ENCODE measurements around the gene CNTNAP2.

Gene CNTNAP2

GRCh38 chr7:148021507-148022045 lies 1905.0 kb downstream of the CNTNAP2 start:
- Histone ChIP-seq H3K4me1 (ENCODE audit: low read depth, poor library complexity, severe bottlenecking) (peaks cover 35% of the 10 kb centered on the region), H3K36me3 (ENCODE audit: insufficient read depth) (no peaks in the 10 kb centered on the region), H3K9ac (no peak overlapping the region), H3K4me2 (no peak overlapping the region), H3K27me3 (ENCODE audit: insufficient read depth, low read depth) (no peaks in the 10 kb centered on the region), H4K20me1 (ENCODE audit: insufficient read depth) (no peaks in the 10 kb centered on the region), H3K27ac (no peak overlapping the region), H3K79me2 (ENCODE audit: insufficient read depth, low read depth) (no peaks in the 10 kb centered on the region), H3K4me3 (IDR thresholded peaks at IDR 0.05; ENCODE audit: insufficient read depth, low read depth, low read length) (no peak overlapping the region), H2AFZ (ENCODE audit: low read depth) (no peak overlapping the region)
- no peak for TF ChIP-seq CTCF (conservative IDR thresholded peaks at IDR 0.05; ENCODE audit: low read depth, low read length)

- no peaks in the 10 kb centered on the region for H4K20me1 ChIP-seq (ENCODE audit: insufficient read depth)
- peaks cover 48% of the 10 kb centered on the region for H3K4me1 ChIP-seq (ENCODE audit: low read depth, poor library complexity, severe bottlenecking)
- TF ChIP-seq CTCF (conservative IDR thresholded peaks at IDR 0.05; ENCODE audit: low read depth, low read length): no peak
Measured at GRCh38 chr7:148022832-148023231, 1906.2 kb downstream of the CNTNAP2 start.

GRCh38 chr7:148026713-148027112 lies 1910.1 kb downstream of the CNTNAP2 start:
- no peaks in the 10 kb centered on the region for H3K36me3 ChIP-seq (ENCODE audit: insufficient read depth)
- no peak for TF ChIP-seq CTCF (conservative IDR thresholded peaks at IDR 0.05; ENCODE audit: low read depth, low read length)
- no peak overlapping the region for H3K9ac ChIP-seq

More at GRCh38 chr7:148022832-148023231, 1906.2 kb downstream of the CNTNAP2 start:
- no peak overlapping the region for H2AFZ ChIP-seq (ENCODE audit: low read depth)
- no peak overlapping the region for H3K4me3 ChIP-seq (IDR thresholded peaks at IDR 0.05; ENCODE audit: insufficient read depth, low read depth, low read length)
- H3K27me3 ChIP-seq (ENCODE audit: insufficient read depth, low read depth): no peaks in the 10 kb centered on the region
- H3K36me3 ChIP-seq (ENCODE audit: insufficient read depth): no peaks in the 10 kb centered on the region
- no peaks in the 10 kb centered on the region for H3K79me2 ChIP-seq (ENCODE audit: insufficient read depth, low read depth)
- no peak overlapping the region for H3K4me2 ChIP-seq
- no peak overlapping the region for H3K27ac ChIP-seq
- no peak overlapping the region for H3K9ac ChIP-seq

GRCh38 chr7:148028165-148028564 lies 1911.6 kb downstream of the CNTNAP2 start:
- Histone ChIP-seq H3K79me2 (ENCODE audit: insufficient read depth, low read depth) (no peaks in the 10 kb centered on the region), H3K27me3 (ENCODE audit: insufficient read depth, low read depth) (no peaks in the 10 kb centered on the region), H3K36me3 (ENCODE audit: insufficient read depth) (no peaks in the 10 kb centered on the region), H3K9ac (no peak overlapping the region), H3K4me3 (IDR thresholded peaks at IDR 0.05; ENCODE audit: insufficient read depth, low read depth, low read length) (no peak overlapping the region), H3K4me1 (ENCODE audit: low read depth, poor library complexity, severe bottlenecking) (peaks cover 42% of the 10 kb centered on the region), H2AFZ (ENCODE audit: low read depth) (no peak overlapping the region), H3K4me2 (no peak overlapping the region; the same call in 1 of the 2 replicates), H4K20me1 (ENCODE audit: insufficient read depth) (no peaks in the 10 kb centered on the region), H3K27ac (no peak overlapping the region)
- TF ChIP-seq CTCF (conservative IDR thresholded peaks at IDR 0.05; ENCODE audit: low read depth, low read length): no peak

More at GRCh38 chr7:148026713-148027112, 1910.1 kb downstream of the CNTNAP2 start:
- Histone ChIP-seq H3K27ac (peak overlapping the region; percentile 16; the same call in 1 of the 2 replicates), H3K4me1 (ENCODE audit: low read depth, poor library complexity, severe bottlenecking) (peaks cover 42% of the 10 kb centered on the region), H3K4me3 (IDR thresholded peaks at IDR 0.05; ENCODE audit: insufficient read depth, low read depth, low read length) (no peak overlapping the region), H3K4me2 (peak overlapping the region; percentile 55), H4K20me1 (ENCODE audit: insufficient read depth) (no peaks in the 10 kb centered on the region), H3K27me3 (ENCODE audit: insufficient read depth, low read depth) (no peaks in the 10 kb centered on the region), H3K79me2 (ENCODE audit: insufficient read depth, low read depth) (no peaks in the 10 kb centered on the region), H2AFZ (ENCODE audit: low read depth) (peak overlapping the region; percentile 7; the same call in 1 of the 2 replicates)

Data from KMS-11 (cell line).